ENCODE measurements around the gene FASTK. TPM values are rescaled to one million over a fixed set of nuclear protein-coding genes. Genes with fewer than 3 reads are reported as not detected.
"Not testable (repeated sequence)": the region's sequence is repeated elsewhere in the genome, so short reads cannot be mapped to it uniquely, and the experiment has no call there.

The FASTK gene
- total RNA-seq, 1 experiment from 2014 or later, result 95.0 TPM

GRCh38 chr7:151028131-151028947, 52.3 kb downstream of the FASTK start, which contains the start of gene ABCB8:
Gene ABCB8 (plus strand): TSS chr7:151028450. CDS start chr7:151028516, 66 bp downstream.
- ChIA-PET POLR2A (interaction anchor here (0.6 to 1.0 kb wide), 4 partner anchors 9 to 71 kb away, joined by 3 to 10 read pairs (median 6); no protein-coding TSS in a partner anchor), CTCF (interaction anchor here (0.5 to 1.5 kb wide), 9 partner anchors 9 to 85 kb away, joined by 3 to 9 read pairs (median 4); no protein-coding TSS in a partner anchor)
- peak within 1 kb of the TSS; percentile 90 for H3K27ac ChIP-seq (ENCODE audit: low read length)
- intact Hi-C loops (cut with micrococcal nuclease; ENCODE audit: unreplicated experiment) (no loop called here), in situ Hi-C loops (cut with HindIII; ENCODE audit: low pct_unique_long_range_greater_than_20kb, low sequenced_read_pairs) (no loop called here)
- no peaks in the 10 kb centered on the region for H3K27me3 ChIP-seq (ENCODE audit: control insufficient read depth, insufficient read depth, low read length)
- TF ChIP-seq, protein P1, sequence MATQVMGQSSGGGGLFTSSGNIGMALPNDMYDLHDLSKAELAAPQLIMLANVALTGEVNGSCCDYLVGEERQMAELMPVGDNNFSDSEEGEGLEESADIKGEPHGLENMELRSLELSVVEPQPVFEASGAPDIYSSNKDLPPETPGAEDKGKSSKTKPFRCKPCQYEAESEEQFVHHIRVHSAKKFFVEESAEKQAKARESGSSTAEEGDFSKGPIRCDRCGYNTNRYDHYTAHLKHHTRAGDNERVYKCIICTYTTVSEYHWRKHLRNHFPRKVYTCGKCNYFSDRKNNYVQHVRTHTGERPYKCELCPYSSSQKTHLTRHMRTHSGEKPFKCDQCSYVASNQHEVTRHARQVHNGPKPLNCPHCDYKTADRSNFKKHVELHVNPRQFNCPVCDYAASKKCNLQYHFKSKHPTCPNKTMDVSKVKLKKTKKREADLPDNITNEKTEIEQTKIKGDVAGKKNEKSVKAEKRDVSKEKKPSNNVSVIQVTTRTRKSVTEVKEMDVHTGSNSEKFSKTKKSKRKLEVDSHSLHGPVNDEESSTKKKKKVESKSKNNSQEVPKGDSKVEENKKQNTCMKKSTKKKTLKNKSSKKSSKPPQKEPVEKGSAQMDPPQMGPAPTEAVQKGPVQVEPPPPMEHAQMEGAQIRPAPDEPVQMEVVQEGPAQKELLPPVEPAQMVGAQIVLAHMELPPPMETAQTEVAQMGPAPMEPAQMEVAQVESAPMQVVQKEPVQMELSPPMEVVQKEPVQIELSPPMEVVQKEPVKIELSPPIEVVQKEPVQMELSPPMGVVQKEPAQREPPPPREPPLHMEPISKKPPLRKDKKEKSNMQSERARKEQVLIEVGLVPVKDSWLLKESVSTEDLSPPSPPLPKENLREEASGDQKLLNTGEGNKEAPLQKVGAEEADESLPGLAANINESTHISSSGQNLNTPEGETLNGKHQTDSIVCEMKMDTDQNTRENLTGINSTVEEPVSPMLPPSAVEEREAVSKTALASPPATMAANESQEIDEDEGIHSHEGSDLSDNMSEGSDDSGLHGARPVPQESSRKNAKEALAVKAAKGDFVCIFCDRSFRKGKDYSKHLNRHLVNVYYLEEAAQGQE (IDR thresholded peaks at IDR 0.05; ENCODE audit: insufficient read depth in 1 of 2, low read depth in 2 of 2, low read length in 1 of 2), result no peak
- TF ChIP-seq, protein P2, sequence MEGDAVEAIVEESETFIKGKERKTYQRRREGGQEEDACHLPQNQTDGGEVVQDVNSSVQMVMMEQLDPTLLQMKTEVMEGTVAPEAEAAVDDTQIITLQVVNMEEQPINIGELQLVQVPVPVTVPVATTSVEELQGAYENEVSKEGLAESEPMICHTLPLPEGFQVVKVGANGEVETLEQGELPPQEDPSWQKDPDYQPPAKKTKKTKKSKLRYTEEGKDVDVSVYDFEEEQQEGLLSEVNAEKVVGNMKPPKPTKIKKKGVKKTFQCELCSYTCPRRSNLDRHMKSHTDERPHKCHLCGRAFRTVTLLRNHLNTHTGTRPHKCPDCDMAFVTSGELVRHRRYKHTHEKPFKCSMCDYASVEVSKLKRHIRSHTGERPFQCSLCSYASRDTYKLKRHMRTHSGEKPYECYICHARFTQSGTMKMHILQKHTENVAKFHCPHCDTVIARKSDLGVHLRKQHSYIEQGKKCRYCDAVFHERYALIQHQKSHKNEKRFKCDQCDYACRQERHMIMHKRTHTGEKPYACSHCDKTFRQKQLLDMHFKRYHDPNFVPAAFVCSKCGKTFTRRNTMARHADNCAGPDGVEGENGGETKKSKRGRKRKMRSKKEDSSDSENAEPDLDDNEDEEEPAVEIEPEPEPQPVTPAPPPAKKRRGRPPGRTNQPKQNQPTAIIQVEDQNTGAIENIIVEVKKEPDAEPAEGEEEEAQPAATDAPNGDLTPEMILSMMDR (IDR thresholded peaks at IDR 0.05), result peak; percentile 78; the same call in 1 of the 2 replicates
- TF ChIP-seq TCF7L2 (IDR thresholded peaks at IDR 0.05; ENCODE audit: low read depth, low read length) (0 out of 2 replicates have a peak, but pooled peaks have one; percentile 22), SIN3A (IDR thresholded peaks at IDR 0.05; ENCODE audit: borderline replicate concordance, insufficient read depth, low read depth, low read length) (peak; percentile 38; the same call in 1 of the 2 replicates), POLR2AphosphoS5 (IDR thresholded peaks at IDR 0.05; ENCODE audit: low read depth, low read length) (peak; percentile 75)
- no peaks in the 10 kb centered on the region; the same call in none of the 2 replicates for H3K4me1 ChIP-seq (ENCODE audit: control insufficient read depth, insufficient read depth, low read length)
- TSS peak; percentile 88 for BruUV-seq (replicated peaks)
- H3K9me3 ChIP-seq (ENCODE audit: control insufficient read depth, insufficient read depth, low read depth, low read length), result no peaks in the 10 kb centered on the region
- peak; percentile 100 for DNase-seq (ENCODE audit: low read depth, low spot score)
- peak; percentile 96 for ATAC-seq
- H3K36me3 ChIP-seq (ENCODE audit: control insufficient read depth, insufficient read depth, low read length), result no peaks in the 10 kb centered on the region
- H3K4me3 ChIP-seq (ENCODE audit: low read depth in 2 of 2, low read length in 2 of 2), result peak within 1 kb of the TSS; percentile 73 to 79

GRCh38 chr7:151027728-151028130, 52.9 kb downstream of the FASTK start:
- H3K9me3 ChIP-seq (ENCODE audit: control insufficient read depth, insufficient read depth, low read depth, low read length); H3K27me3 ChIP-seq (ENCODE audit: control insufficient read depth, insufficient read depth, low read length); in situ Hi-C loops (cut with HindIII; ENCODE audit: low pct_unique_long_range_greater_than_20kb, low sequenced_read_pairs); H3K4me1 ChIP-seq (ENCODE audit: control insufficient read depth, insufficient read depth, low read length); BruUV-seq (replicated peaks); DNase-seq (ENCODE audit: low read depth, low spot score); H3K36me3 ChIP-seq (ENCODE audit: control insufficient read depth, insufficient read depth, low read length); ATAC-seq; intact Hi-C loops (cut with micrococcal nuclease; ENCODE audit: unreplicated experiment): not testable (repeated sequence)
- POLR2A ChIA-PET, result interaction anchor here (0.6 to 1.0 kb wide), 3 partner anchors 8 to 35 kb away, joined by 3 to 7 read pairs (median 4); no protein-coding TSS in a partner anchor
- CTCF ChIA-PET, result interaction anchor here (0.6 to 1.5 kb wide), 6 partner anchors 9 to 83 kb away, joined by 3 to 9 read pairs (median 4); no protein-coding TSS in a partner anchor
- Histone ChIP-seq H3K4me3 (ENCODE audit: low read depth in 2 of 2, low read length in 2 of 2) (peak overlapping the region; percentile 73 to 79), H3K27ac (ENCODE audit: low read length) (peak overlapping the region; percentile 60)

DNA sequence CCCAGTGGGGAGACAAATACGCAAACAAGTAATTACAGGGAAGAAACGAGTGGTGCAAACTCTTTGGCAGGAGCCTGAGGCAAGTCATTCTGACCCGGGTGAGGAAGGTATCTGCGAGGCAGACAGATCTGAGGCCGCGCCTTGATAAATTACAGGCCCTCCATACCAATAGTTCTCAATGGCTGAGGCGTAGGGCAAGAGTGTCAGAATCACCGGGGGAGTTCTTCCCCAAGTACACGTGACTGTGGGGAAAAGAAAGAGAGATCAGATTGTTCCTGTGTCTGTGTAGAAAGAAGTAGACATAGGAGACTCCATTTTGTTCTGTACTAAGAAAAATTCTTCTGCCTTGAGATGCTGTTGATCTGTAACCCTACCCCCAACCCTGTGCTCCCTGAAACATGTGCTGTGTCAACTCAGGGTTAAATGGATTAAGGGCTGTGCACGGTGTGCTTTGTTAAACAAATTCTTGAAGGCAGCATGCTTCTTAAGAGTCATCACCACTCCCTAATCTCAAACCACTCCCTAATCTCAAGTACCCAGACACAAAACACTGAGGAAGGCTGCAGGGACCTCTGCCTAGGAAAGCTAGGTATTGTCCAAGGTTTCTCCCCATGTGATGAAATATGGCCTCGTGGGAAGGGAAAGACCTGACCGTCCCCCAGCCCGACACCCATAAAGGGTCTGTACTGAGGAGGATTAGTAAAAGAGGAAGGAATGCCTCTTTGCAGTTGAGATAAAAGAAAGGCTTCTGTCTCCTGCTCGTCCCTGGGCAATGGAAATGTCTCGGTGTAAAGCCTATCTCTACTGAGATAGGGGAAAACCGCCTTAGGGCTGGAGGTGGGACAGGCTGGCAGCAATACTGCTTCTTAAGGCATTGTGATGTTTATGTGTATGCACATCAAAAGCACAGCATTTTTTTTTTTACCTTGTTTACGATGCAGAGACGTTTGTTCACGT, 53.6 kb downstream of the FASTK start:
- H3K27ac ChIP-seq (ENCODE audit: low read length), result peak overlapping the region; percentile 60

More for the DNA sequence above, 53.6 kb downstream of the FASTK start:
- H3K36me3 ChIP-seq (ENCODE audit: control insufficient read depth, insufficient read depth, low read length); intact Hi-C loops (cut with micrococcal nuclease; ENCODE audit: unreplicated experiment); H3K27me3 ChIP-seq (ENCODE audit: control insufficient read depth, insufficient read depth, low read length); BruUV-seq (replicated peaks); DNase-seq (ENCODE audit: low read depth, low spot score); ATAC-seq; H3K9me3 ChIP-seq (ENCODE audit: control insufficient read depth, insufficient read depth, low read depth, low read length); H3K4me1 ChIP-seq (ENCODE audit: control insufficient read depth, insufficient read depth, low read length); POLR2A ChIA-PET; in situ Hi-C loops (cut with HindIII; ENCODE audit: low pct_unique_long_range_greater_than_20kb, low sequenced_read_pairs): not testable (repeated sequence)
- H3K4me3 ChIP-seq (ENCODE audit: low read depth in 2 of 2, low read length in 2 of 2), result peak overlapping the region; percentile 73 to 79; a peak in 3 of 4 replicates
- CTCF ChIA-PET, result interaction anchor here (1.1 to 1.5 kb wide), 3 partner anchors 9 to 84 kb away, joined by 3 to 7 read pairs (median 5); no protein-coding TSS in a partner anchor
